WTC11 (cell line): Measurements from ENCODE around the gene RAD9A.

Source experiments
- ARID4B ChIP-seq: sonication (generic); formaldehyde crosslinking; IDR thresholded peaks from 2 replicates; pipeline ENCODE4 v1.8.0; 2023; ENCODE audit warnings: missing genetic modification reagents, mild to moderate bottlenecking, borderline replicate concordance
- CTCF ChIP-seq: fragments of 200-600 bp; IDR thresholded peaks from 2 replicates; pipeline ENCODE4 v1.8.0; 2022; ENCODE audit warnings: antibody characterized with exemption
- E2F4 ChIP-seq: sonication (generic); formaldehyde crosslinking; IDR thresholded peaks from 2 replicates; pipeline ENCODE4 v1.8.1; 2022; ENCODE audit warnings: low read depth, mild to moderate bottlenecking, moderate library complexity, missing genetic modification reagents, borderline replicate concordance
- FOXJ3 ChIP-seq: sonication (generic); formaldehyde crosslinking; IDR thresholded peaks from 2 replicates; pipeline ENCODE4 v1.9.0; 2021; ENCODE audit warnings: missing genetic modification reagents, mild to moderate bottlenecking, borderline replicate concordance
- JUN ChIP-seq: sonication (generic); formaldehyde crosslinking; IDR thresholded peaks from 2 replicates; pipeline ENCODE4 v1.8.0; 2023; ENCODE audit warnings: mild to moderate bottlenecking, missing genetic modification reagents
- MAX ChIP-seq: sonication (generic); formaldehyde crosslinking; IDR thresholded peaks from 2 replicates; pipeline ENCODE4 v1.8.0; 2022; ENCODE audit warnings: mild to moderate bottlenecking, missing genetic modification reagents
- MLX ChIP-seq: sonication (generic); formaldehyde crosslinking; IDR thresholded peaks from 2 replicates; pipeline ENCODE4 v1.8.1; 2023; ENCODE audit warnings: mild to moderate bottlenecking, missing genetic modification reagents, moderate library complexity
- NR1H2 ChIP-seq: sonication (generic); formaldehyde crosslinking; IDR thresholded peaks from 2 replicates; pipeline ENCODE4 v1.9.0; 2021; ENCODE audit warnings: mild to moderate bottlenecking, moderate library complexity, missing genetic modification reagents
- SP1 ChIP-seq: sonication (generic); formaldehyde crosslinking; conservative IDR thresholded peaks from 2 replicates; pipeline ENCODE4 v1.8.1; 2022; ENCODE audit warnings: missing genetic modification reagents
- TCF7 ChIP-seq: sonication (generic); formaldehyde crosslinking; IDR thresholded peaks from 2 replicates; pipeline ENCODE4 v1.8.0; 2022; ENCODE audit warnings: mild to moderate bottlenecking, low read depth, missing genetic modification reagents, moderate library complexity
- ZNF121 ChIP-seq: sonication (generic); formaldehyde crosslinking; IDR thresholded peaks from 2 replicates; pipeline ENCODE4 v1.8.0; 2023; ENCODE audit warnings: missing genetic modification reagents
- ZNF263 ChIP-seq: sonication (generic); formaldehyde crosslinking; IDR thresholded peaks from 2 replicates; pipeline ENCODE4 v1.8.1; 2022; ENCODE audit warnings: low read depth, mild to moderate bottlenecking, moderate library complexity, missing genetic modification reagents
- ZNF281 ChIP-seq: sonication (generic); formaldehyde crosslinking; IDR thresholded peaks from 2 replicates; pipeline ENCODE4 v1.8.0; 2023; ENCODE audit warnings: mild to moderate bottlenecking, missing genetic modification reagents
- TF ChIP-seq, protein P1 (sequence below): sonication (generic); formaldehyde crosslinking; conservative IDR thresholded peaks from 2 replicates; pipeline ENCODE4 v1.8.1; 2022; ENCODE audit warnings: mild to moderate bottlenecking, missing genetic modification reagents

DNA sequence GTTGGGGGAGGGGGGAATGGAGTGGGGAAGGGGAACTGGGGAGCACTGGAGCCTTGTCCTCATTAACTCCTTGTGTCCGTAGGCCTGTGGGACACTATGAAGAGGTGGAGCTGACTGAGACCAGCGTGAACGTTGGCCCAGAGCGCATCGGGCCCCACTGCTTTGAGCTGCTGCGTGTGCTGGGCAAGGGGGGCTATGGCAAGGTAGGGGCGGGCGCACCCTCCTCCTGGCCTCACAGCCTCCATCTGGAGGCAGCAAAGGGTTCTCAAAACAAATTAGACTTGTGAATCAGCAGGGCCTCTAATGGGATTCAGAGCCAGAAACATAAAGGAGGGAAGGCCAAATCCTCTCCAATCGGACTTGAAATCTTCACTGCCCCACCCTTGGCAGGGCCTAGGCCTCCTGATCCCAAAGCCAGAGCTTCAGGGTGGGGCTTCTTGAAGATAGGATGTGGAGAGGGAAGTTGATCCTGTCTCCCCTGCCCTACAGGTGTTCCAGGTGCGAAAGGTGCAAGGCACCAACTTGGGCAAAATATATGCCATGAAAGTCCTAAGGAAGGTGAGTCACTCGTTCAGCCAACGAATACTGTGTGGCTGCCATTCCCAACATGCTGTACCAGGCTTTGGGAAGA lies 37.4 kb downstream of the RAD9A start:
- TF ChIP-seq CTCF, result no peak
- TF ChIP-seq, protein P1, sequence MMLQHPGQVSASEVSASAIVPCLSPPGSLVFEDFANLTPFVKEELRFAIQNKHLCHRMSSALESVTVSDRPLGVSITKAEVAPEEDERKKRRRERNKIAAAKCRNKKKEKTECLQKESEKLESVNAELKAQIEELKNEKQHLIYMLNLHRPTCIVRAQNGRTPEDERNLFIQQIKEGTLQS, result no peak
- TF ChIP-seq TCF7 (CRISPR knock-in tag), result no peak
- no peak for TF ChIP-seq E2F4 (CRISPR knock-in tag)
- no peak for TF ChIP-seq ZNF121 (CRISPR knock-in tag)
- no peak for TF ChIP-seq MLX (CRISPR knock-in tag)
- no peak for TF ChIP-seq MAX (CRISPR knock-in tag)
- no peak for TF ChIP-seq ZNF263 (CRISPR knock-in tag)
- no peak for TF ChIP-seq ZNF281 (CRISPR knock-in tag)
- TF ChIP-seq NR1H2 (CRISPR knock-in tag), result no peak
- TF ChIP-seq ARID4B (CRISPR knock-in tag), result no peak
- no peak for TF ChIP-seq JUN
- TF ChIP-seq FOXJ3 (CRISPR knock-in tag), result no peak
- no peak for TF ChIP-seq SP1 (CRISPR knock-in tag)
